Measurements from ENCODE around the gene GPR52.

DNA sequence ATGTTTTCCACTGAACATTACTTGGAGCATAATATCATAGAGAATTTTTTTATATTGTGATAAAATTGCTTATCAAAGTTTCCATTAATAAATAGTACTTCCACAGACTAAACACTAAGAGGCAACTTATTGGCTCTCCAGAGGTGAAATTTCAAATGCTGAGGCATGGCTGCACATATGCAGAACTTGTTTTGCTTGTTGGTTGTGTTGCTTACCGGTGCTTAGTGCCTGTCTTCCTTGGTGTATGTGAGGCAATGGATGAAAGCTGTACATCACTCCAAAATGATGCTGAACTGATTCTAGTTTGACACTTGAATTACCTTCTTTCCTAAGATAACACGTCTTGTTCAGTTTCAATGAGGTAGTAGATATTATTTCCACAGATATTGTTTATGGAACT is 29.8 kb upstream of the GPR52 start:
- TF ChIP-seq, protein P1, sequence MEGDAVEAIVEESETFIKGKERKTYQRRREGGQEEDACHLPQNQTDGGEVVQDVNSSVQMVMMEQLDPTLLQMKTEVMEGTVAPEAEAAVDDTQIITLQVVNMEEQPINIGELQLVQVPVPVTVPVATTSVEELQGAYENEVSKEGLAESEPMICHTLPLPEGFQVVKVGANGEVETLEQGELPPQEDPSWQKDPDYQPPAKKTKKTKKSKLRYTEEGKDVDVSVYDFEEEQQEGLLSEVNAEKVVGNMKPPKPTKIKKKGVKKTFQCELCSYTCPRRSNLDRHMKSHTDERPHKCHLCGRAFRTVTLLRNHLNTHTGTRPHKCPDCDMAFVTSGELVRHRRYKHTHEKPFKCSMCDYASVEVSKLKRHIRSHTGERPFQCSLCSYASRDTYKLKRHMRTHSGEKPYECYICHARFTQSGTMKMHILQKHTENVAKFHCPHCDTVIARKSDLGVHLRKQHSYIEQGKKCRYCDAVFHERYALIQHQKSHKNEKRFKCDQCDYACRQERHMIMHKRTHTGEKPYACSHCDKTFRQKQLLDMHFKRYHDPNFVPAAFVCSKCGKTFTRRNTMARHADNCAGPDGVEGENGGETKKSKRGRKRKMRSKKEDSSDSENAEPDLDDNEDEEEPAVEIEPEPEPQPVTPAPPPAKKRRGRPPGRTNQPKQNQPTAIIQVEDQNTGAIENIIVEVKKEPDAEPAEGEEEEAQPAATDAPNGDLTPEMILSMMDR (IDR thresholded peaks at IDR 0.05), result no peak
- TF ChIP-seq POLR2A (IDR thresholded peaks at IDR 0.05; ENCODE audit: low read depth) (no peak), POLR2AphosphoS5 (IDR thresholded peaks at IDR 0.05) (no peak), EP300 (IDR thresholded peaks at IDR 0.05) (no peak)
